HCT116 (cell line): ENCODE data around the gene SERTAD3. TPM values are rescaled to one million over a fixed set of nuclear protein-coding genes. Genes with fewer than 3 reads are reported as not detected.
"Not testable (repeated sequence)": the region's sequence is repeated elsewhere in the genome, so short reads cannot be mapped to it uniquely, and the experiment has no call there.

Experiments
- ATAC-seq: fragments of 200-7000 bp; cut with Tn5 transposase; 2 replicates; pipeline ENCODE4 v1.9.1; 2020; ENCODE audit warnings: mild to moderate bottlenecking, moderate library complexity
- BruUV-seq: library from RNA; stranded (reverse); fragments of 400-500 nt; replicated peaks from 2 replicates; lab custom pipeline; 2021; lab: Mats Ljungman, UMichigan
- CTCF ChIA-PET: fragments of 300-600 bp; sonication (Branson Sonifier 250); formaldehyde crosslinking; loops from one replicate; lab custom pipeline; 2021; ENCODE audit warnings: antibody characterized with exemption; lab: Charles Lee
- POLR2A ChIA-PET: fragments of 300-600, 350-600 bp; sonication (Branson Sonifier 250); formaldehyde crosslinking; loops from one replicate; lab custom pipeline; 2021; ENCODE audit warnings: antibody characterized with exemption; lab: Charles Lee
- RAD21 ChIA-PET, 2 experiments: fragments of 300-600 bp; sonication (Branson Sonifier 250); formaldehyde crosslinking; loops; one replicate each; lab custom pipeline; 2023; ENCODE audit warnings: low total read pairs in 2 of 2; ENCODE audit not compliant: uncharacterized antibody in 2 of 2, unreplicated experiment in 2 of 2, low non-redundant PET in 1 of 2; lab: Charles Lee
- DNase-seq: peaks from one replicate; pipeline ENCODE4 v3.0.0-alpha.2; 2010; ENCODE audit warnings: low read depth, low spot score
- H2AFZ ChIP-seq: fragments of 200-600 bp; shearing (Covaris generic), sonication (generic); 2 replicates; pipeline ENCODE4 v1.6.1; 2017; ENCODE audit warnings: low read depth, mixed run types, mixed read lengths, antibody characterized with exemption, low read length; ENCODE audit not compliant: poor library complexity, severe bottlenecking
- H3K27ac ChIP-seq: 2 replicates; pipeline ENCODE4 v1.5.1; 2012; ENCODE audit warnings: low read depth, low read length
- H3K27me3 ChIP-seq: fragments of 200-600 bp; sonication (generic); 2 replicates; pipeline ENCODE4 v1.6.1; 2016; ENCODE audit warnings: mixed run types, low read length, mixed read lengths; ENCODE audit not compliant: insufficient read depth
- H3K36me3 ChIP-seq, 2 experiments: fragments of 200-500 bp in 1 of 2; fragments of 200-600 bp in 1 of 2; sonication (Bioruptor generic) in 1 of 2; sonication (generic) in 1 of 2; 2 replicates each; pipeline versions ENCODE4 v1.5.1 to v1.6.1; 2014 to 2016; ENCODE audit warnings: low read length in 2 of 2, inconsistent platforms in 1 of 2, mixed read lengths in 1 of 2, mixed run types in 1 of 2; ENCODE audit not compliant: insufficient read depth in 2 of 2, control insufficient read depth in 1 of 2
- H3K4me1 ChIP-seq, 2 experiments: fragments of 200-600 bp in 1 of 2; sonication (generic) in 1 of 2; 2 replicates each; pipeline versions ENCODE4 v1.5.1 to v1.6.1; 2012 to 2017; ENCODE audit warnings: low read length in 2 of 2, inconsistent platforms in 1 of 2, mild to moderate bottlenecking in 1 of 2, mixed read lengths in 1 of 2, mixed run types in 1 of 2, moderate library complexity in 1 of 2; ENCODE audit not compliant: insufficient read depth in 2 of 2, control insufficient read depth in 1 of 2
- H3K4me2 ChIP-seq: fragments of 200-600 bp; sonication (generic); 2 replicates; pipeline ENCODE4 v1.6.1; 2017; ENCODE audit warnings: mixed run types, low read length, mixed read lengths
- H3K4me3 ChIP-seq, 2 experiments: fragments of 200-600 bp in 1 of 2; sonication (generic) in 1 of 2; replicated peaks in 1 of 2; 2 replicates each; pipeline ENCODE4 v1.5.1; 2011 to 2016; ENCODE audit warnings: low read length in 2 of 2, control low read depth in 1 of 2, low read depth in 1 of 2, mild to moderate bottlenecking in 1 of 2, mixed read lengths in 1 of 2, mixed run types in 1 of 2
- H3K79me2 ChIP-seq: fragments of 200-600 bp; sonication (generic); 2 replicates; pipeline ENCODE4 v1.6.1; 2017; ENCODE audit warnings: mild to moderate bottlenecking, mixed run types, low read length, moderate library complexity, mixed read lengths; ENCODE audit not compliant: insufficient read depth
- H3K9ac ChIP-seq: fragments of 200-600 bp; sonication (generic); 2 replicates; pipeline ENCODE4 v1.6.1; 2016; ENCODE audit warnings: low read length, mixed read lengths
- H3K9me2 ChIP-seq: fragments of 200-600 bp; sonication (generic), shearing (Covaris generic); 2 replicates; pipeline ENCODE4 v1.6.1; 2017; ENCODE audit warnings: mixed run types, mild to moderate bottlenecking, moderate library complexity; ENCODE audit not compliant: insufficient read depth
- H3K9me3 ChIP-seq, 2 experiments: fragments of 200-500 bp in 1 of 2; fragments of 200-600 bp in 1 of 2; sonication (Bioruptor generic) in 1 of 2; sonication (generic) in 1 of 2; 2 replicates each; pipeline ENCODE4 v1.6.1; 2014 to 2017; ENCODE audit warnings: low read length in 2 of 2, mixed read lengths in 2 of 2, inconsistent platforms in 1 of 2, low read depth in 1 of 2, mild to moderate bottlenecking in 1 of 2, mixed run types in 1 of 2, moderate library complexity in 1 of 2; ENCODE audit not compliant: control insufficient read depth in 1 of 2, insufficient read depth in 1 of 2
- H4K20me1 ChIP-seq: fragments of 200-600 bp; sonication (generic), shearing (Covaris generic); 2 replicates; pipeline ENCODE4 v1.6.1; 2017; ENCODE audit warnings: mixed run types, mild to moderate bottlenecking, moderate library complexity; ENCODE audit not compliant: insufficient read depth
- ATF3 ChIP-seq: IDR thresholded peaks from 2 replicates; pipeline ENCODE4 v1.6.1; 2012
- CBX3 ChIP-seq: IDR thresholded peaks from 2 replicates; pipeline ENCODE4 v1.6.1; 2012; ENCODE audit warnings: low read depth
- CTCF ChIP-seq, 3 experiments: fragments of 200-600 bp in 1 of 3; sonication (generic) in 1 of 3; IDR thresholded peaks in 2 of 3; conservative IDR thresholded peaks in 1 of 3; 2 replicates each; pipeline ENCODE4 v1.5.1; 2012 to 2017; ENCODE audit warnings: low read depth in 2 of 3, low read length in 2 of 3, antibody characterized with exemption in 1 of 3, borderline replicate concordance in 1 of 3, control low read depth in 1 of 3, mild to moderate bottlenecking in 1 of 3, mixed read lengths in 1 of 3, mixed run types in 1 of 3, moderate library complexity in 1 of 3; ENCODE audit not compliant: insufficient read depth in 1 of 3
- EGR1 ChIP-seq: IDR thresholded peaks from 2 replicates; pipeline ENCODE4 v1.6.1; 2012; ENCODE audit warnings: low read depth
- ELF1 ChIP-seq: IDR thresholded peaks from 2 replicates; pipeline ENCODE4 v1.6.1; 2012; ENCODE audit warnings: low read depth, borderline replicate concordance
- EZH2 ChIP-seq: fragments of 200-600 bp; sonication (generic); IDR thresholded peaks from 2 replicates; pipeline ENCODE4 v1.6.1; 2017; ENCODE audit warnings: antibody characterized with exemption, mixed run types
- EZH2phosphoT487 ChIP-seq: fragments of 200-600 bp; IDR thresholded peaks from 2 replicates; pipeline ENCODE4 v1.6.1; 2018; ENCODE audit warnings: antibody characterized with exemption, borderline replicate concordance
- POLR2A ChIP-seq: IDR thresholded peaks from 2 replicates; pipeline ENCODE4 v1.7.0; 2011; ENCODE audit warnings: borderline replicate concordance; ENCODE audit not compliant: insufficient read depth, insufficient read length; ENCODE audit errors: extremely low read depth
- POLR2AphosphoS5 ChIP-seq: IDR thresholded peaks from 2 replicates; pipeline ENCODE4 v1.6.1; 2011; ENCODE audit warnings: mild to moderate bottlenecking, low read depth, low read length, moderate library complexity
- RAD21 ChIP-seq: IDR thresholded peaks from 2 replicates; pipeline ENCODE4 v1.6.1; 2012; ENCODE audit warnings: low read depth, mild to moderate bottlenecking
- YY1 ChIP-seq: IDR thresholded peaks from 2 replicates; pipeline ENCODE4 v1.6.1; 2011; ENCODE audit warnings: low read length, low read depth, moderate library complexity, mild to moderate bottlenecking; ENCODE audit not compliant: insufficient replicate concordance; ENCODE audit errors: extremely low read depth
- ZBTB33 ChIP-seq: IDR thresholded peaks from 2 replicates; pipeline ENCODE4 v1.6.1; 2011; ENCODE audit warnings: mild to moderate bottlenecking, low read length, moderate library complexity; ENCODE audit not compliant: insufficient replicate concordance; ENCODE audit errors: extremely low read depth
- ZNF274 ChIP-seq: fragments of 200-500 bp; sonication (Bioruptor generic); IDR thresholded peaks from 2 replicates; pipeline ENCODE4 v1.6.1; 2014; ENCODE audit warnings: mild to moderate bottlenecking, low read depth, low read length, inconsistent platforms
- intact Hi-C: fragments of 100-400 bp; cut with micrococcal nuclease; formaldehyde crosslinking; loops from 2 replicates; pipeline ENCODE4 v1.10.0; 2022
- total RNA-seq: library from RNA; stranded (reverse); gene quantifications from one replicate; pipeline ENCODE4 v1.2.1, GENCODE V29; 2021; ENCODE audit not compliant: unreplicated experiment
- TF ChIP-seq, protein P1 (sequence below): IDR thresholded peaks from 2 replicates; pipeline ENCODE4 v1.6.1; 2012

Gene SERTAD3
- total RNA-seq, 1 experiment from 2014 or later = 32.4 TPM

DNA sequence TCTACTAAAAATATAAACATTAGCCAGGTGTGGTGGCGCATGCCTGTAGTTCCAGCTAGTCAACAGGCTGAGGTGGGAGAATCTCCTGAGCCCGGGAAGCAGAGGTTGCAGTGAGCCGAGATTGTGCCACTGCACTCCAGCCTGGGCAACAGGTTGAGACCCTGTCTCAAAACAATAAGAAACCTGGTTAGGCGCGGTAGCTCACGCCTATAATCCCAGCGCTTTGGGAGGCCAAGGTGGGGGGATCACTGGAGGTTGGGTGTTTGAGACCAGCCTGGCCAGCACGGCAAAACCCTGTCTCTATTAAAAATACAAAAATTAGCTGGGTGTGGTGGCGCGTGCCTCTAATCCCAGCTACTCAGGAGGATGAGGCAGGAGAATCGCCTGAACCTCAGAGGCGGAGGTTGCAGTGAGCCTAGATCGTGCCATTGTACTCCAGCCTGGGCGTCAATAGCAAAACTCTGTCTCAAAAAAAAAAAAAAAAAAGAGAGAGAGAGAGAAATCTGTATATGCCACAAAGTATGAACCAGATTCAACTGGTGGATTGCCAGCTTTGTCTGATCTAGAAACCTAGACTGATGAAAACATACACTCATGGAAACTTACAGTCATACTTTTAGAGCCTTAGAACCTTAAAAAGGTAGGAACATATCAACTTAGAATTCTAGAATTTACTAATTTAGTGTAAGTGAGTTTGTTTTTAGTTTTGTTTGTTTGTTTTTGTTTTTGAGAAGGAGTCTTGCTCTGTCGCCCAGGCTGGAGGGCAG lies 31.9 kb upstream of the SERTAD3 start:
- H3K27me3 ChIP-seq, H3K9me2 ChIP-seq, BruUV-seq, H3K9me3 ChIP-seq, intact Hi-C loops, H3K4me1 ChIP-seq, H3K9ac ChIP-seq, H3K27ac ChIP-seq, H3K4me3 ChIP-seq, H4K20me1 ChIP-seq, ATAC-seq, H3K79me2 ChIP-seq, RAD21 ChIA-PET, DNase-seq, H3K36me3 ChIP-seq: not testable (repeated sequence)
- Histone ChIP-seq H2AFZ (peak overlapping the region; percentile 78), H3K4me2 (0 out of 2 replicates have a peak overlapping the region, but pooled peaks have one; percentile 12)
- ChIA-PET POLR2A (interaction anchor here (2.0 kb wide), 1 partner anchor 10 kb away, joined by 6 read pairs; the partner anchor contains the start of gene BLVRB), CTCF (interaction anchor here (1.3 to 2.0 kb wide), 3 partner anchors 10 to 12 kb away, joined by 3 to 4 read pairs (median 4); partner anchors contain the start of gene BLVRB)

- Histone ChIP-seq H3K4me2 (no peak overlapping the region), H3K27ac (no peak overlapping the region), H3K9me3 (no peaks in the 10 kb centered on the region), H3K4me1 (peaks cover 2 to 8% of the 10 kb centered on the region in 2 experiments; a peak in 3 of 4 replicates), H3K9me2 (no peaks in the 10 kb centered on the region), H3K4me3 (no peak overlapping the region), H3K9ac (no peak overlapping the region), H3K79me2 (no peaks in the 10 kb centered on the region), H3K27me3 (no peaks in the 10 kb centered on the region), H4K20me1 (no peaks in the 10 kb centered on the region), H2AFZ (no peak overlapping the region), H3K36me3 (no peaks in the 10 kb centered on the region)
- intact Hi-C loops = no loop called here
- ChIA-PET CTCF (interaction anchor here (1.5 to 1.7 kb wide), 2 partner anchors 9 to 11 kb away, joined by 4 to 5 read pairs; partner anchors contain the start of gene BLVRB), RAD21 (no interaction called here), POLR2A (interaction anchor here (1.8 kb wide), 1 partner anchor 9 kb away, joined by 4 read pairs; the partner anchor contains the start of gene BLVRB)
- no peak for DNase-seq
- no peak for ATAC-seq
- no TSS peak for BruUV-seq
- TF ChIP-seq ATF3 (no peak), RAD21 (no peak), EZH2 (no peak), ZNF274 (no peak), CBX3 (no peak), EGR1 (no peak), EZH2phosphoT487 (no peak), YY1 (no peak), CTCF (IDR thresholded peaks at IDR 0.05 in 2 of 3, conservative IDR thresholded peaks at IDR 0.05 in 1 of 3; ENCODE audit: borderline replicate concordance in 1 of 3, insufficient read depth in 1 of 3, low read depth in 2 of 3, low read length in 2 of 3) (no peak), POLR2A (no peak), ZBTB33 (no peak), POLR2AphosphoS5 (no peak), ELF1 (no peak)
- TF ChIP-seq, protein P1, sequence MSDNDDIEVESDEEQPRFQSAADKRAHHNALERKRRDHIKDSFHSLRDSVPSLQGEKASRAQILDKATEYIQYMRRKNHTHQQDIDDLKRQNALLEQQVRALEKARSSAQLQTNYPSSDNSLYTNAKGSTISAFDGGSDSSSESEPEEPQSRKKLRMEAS = no peak
Measured at GRCh38 chr19:40474737-40475136, 30.6 kb upstream of the SERTAD3 start.
